Smooth muscle cell of bladder (primary cell): ENCODE results near the gene MRPL20. TPM values are rescaled to one million over a fixed set of nuclear protein-coding genes. Genes with fewer than 3 reads are reported as not detected.

Experiments
- total RNA-seq: library from RNA; depleted of rRNA; stranded (reverse); fragments of >200 nt; gene quantifications from 2 replicates; pipeline ENCODE4 v1.2.3, GENCODE V29; 2014

The MRPL20 gene
- 95.4 and 96.7 TPM in 2 replicates for total RNA-seq

DNA sequence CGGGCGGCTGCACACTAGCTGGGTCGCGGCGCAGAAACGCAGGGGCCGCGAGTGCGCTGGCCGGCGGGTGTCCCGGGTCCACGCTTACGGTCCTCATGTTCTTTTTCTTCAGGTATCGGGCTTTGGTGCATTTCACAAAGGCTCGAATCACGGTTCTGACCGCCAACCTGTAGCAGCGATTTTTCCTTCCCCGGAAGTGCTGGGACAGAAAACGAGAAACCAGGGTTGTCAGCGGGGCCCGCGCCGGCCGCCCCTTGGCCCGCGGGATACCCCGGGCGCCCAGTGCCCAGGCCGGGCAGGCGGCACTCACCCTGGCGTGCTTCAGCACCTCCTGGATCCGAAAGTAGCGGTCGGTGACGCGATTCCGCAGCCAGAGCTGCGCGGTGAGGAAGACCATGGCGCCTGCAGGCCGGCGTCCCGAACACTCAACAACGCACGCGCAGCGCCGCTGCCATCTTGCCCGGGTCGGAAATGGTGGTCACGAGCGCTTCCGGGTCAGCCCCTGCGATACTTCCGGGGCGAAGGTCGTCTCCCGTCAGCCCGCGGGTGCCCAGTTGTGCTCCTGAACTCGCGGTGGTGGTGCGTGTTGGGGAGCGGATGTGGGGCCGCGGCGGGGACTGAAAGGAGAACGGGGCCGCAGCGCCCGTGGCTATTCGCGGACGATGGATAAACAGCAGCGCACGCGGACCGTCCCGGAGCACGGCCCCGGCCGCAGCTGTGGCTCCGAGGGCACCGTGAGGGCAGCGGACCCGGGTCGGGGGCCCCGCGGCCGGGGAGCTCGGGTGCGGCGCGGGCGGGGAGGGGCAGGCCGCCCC, at the start of gene MRPL20:
TSS of gene MRPL20 (minus strand) at position 473 of the 815 bp plus-strand sequence. CDS start at position 397, 76 bp downstream.

DNA sequence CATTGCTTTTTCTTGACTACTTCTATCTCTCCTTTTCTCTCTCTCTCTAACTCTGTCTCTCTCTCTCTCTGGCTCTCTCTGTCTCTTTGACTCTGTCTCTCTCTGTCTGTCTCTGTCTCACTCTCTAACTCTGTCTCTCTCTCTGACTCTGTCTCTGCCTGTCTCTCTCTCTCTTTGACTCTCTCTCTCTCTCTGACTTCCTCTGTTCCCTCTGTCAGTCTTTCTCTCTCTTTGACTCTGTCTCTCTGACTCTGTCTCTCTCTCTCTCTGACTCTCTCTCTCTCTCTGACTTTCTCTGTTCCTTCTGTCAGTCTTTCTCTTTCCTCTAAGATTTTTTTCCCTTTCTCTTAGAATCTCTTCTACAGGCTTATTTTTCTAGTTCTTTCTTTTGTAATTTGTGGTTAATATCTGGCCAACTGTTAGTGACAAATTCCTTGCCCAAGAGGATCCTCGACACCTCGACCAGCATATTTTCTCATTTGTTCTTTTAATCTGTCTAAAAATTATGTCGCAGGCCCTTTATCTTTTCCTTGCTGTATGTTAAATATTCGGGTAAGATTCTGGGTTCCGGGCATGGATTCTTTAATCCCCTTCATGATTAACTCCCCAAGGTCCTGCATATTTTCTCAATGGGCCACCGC, 42.1 kb upstream of the MRPL20 start, which contains the start of gene ATAD3C:
TSS of gene ATAD3C (plus strand) at position 591 of the 641 bp plus-strand sequence. CDS start 995 bp downstream, outside the sequence.

DNA sequence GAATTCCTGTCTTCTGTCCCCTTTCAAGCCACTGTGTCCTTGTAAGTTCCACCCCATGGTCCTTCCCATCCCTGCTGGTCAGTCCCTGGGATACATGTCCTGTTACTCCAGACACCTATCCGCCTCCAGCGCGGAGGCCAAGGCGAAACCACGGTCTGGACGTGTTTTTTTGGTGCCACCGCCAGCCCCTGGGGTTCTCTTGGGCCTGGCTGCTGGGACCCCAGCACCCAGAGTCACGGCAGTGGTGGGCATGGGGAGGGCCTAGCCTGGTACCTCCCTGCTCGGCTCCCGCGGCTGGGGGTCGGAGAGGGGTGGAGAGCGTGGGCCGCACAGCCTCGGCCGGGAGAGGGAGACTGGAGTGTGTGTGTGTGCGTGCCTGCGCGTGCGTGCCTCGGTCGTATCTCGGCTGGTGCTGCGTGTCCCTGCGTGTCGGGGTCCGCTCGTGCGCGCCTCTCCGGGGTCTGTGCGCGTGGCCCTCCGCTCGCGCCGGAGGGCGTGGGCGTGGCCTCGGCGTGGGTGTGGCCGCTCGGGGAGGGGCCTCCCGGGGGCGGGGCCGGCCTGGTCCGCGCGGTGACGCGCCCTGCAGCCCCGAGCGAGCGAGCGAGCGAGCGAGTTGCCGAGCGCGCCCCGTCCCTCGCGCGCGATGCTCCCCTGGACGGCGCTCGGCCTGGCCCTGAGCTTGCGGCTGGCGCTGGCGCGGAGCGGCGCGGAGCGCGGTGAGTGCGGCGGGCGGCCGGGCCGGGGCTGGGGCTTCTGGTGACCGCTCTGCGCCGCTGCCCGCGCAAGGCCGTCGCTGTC, 28.2 kb upstream of the MRPL20 start, which contains the start of gene VWA1:
TSS of gene VWA1 (plus strand) at position 585 of the 798 bp plus-strand sequence. CDS start at position 644, 59 bp downstream.

DNA sequence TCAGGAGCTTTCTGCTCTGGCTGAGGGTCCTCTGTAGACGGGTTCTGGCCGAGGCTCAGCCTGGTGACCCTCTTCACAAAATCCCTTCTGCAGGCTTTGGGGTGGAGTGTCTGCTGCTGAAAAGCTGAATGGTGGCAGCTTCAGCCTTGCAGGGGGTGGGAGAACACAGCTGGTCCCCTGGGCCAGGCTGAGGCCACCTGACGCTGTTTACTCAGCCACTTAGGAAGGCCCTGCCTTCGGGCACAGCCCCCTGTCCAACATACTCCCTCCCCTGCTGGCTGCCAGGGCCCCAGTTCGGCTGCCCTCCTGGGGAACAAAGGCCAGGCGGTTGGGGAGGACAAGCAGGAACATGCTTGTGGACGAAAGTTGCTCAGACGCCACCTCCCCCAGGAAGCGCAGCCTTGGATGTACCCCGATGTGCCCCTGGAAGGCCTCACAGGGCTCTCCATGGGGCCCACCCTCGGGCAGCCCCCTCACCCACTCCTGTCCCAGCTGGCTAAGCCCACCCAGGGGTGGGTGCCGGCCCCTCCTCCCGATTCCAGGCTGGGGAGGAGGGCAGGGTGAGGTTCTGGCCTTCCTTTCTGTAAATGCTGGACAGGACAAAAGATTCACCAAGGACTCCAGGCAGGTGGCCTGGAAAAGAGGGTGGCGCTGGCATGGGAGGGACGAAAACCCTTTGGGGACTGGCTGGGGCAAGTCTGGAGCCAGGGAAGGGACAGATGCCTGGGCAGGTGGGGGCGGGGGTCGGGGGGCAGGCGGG, 14.2 kb upstream of the MRPL20 start, which contains the start of gene ANKRD65:
TSS of gene ANKRD65 (minus strand) at position 130 of the 760 bp plus-strand sequence. CDS start 271 bp downstream, outside the sequence.

DNA sequence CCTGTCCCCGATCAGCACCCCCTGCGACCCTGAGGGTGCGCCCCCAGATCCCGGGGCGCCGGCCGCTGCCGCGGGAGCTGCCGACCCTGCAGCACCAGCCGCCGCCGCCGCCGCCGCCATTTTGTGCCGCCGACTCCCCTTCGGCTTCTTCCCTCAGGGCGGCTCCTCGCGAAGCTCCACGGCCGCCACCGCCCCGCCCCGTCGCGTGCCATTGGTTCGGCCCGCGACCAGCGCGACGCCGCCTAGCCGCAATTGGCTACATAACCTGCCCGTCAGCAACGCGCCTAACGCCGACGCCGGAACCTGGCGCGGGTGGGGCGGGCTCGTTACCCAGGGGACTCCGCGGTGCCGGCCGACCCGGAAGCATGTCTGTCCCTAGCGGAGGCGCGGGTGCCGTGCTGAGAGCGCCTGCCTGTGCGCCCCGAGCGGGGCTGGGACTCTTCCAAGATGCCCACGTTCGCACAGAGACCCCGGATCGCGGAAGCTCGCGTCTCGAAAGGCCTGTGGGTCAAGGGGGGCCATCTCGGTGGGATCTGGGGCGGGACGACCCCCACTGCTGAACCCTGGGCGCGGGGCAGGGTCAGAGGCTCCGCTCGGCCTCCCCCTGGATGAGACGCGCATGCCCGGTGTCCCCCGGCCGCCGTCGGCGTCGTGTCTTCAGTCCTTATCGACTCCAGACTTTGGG, 7.8 kb downstream of the MRPL20 start, which contains the start of gene CCNL2:
TSS of gene CCNL2 (minus strand) at position 149 of the 685 bp plus-strand sequence. CDS start at position 120, 29 bp downstream.

DNA sequence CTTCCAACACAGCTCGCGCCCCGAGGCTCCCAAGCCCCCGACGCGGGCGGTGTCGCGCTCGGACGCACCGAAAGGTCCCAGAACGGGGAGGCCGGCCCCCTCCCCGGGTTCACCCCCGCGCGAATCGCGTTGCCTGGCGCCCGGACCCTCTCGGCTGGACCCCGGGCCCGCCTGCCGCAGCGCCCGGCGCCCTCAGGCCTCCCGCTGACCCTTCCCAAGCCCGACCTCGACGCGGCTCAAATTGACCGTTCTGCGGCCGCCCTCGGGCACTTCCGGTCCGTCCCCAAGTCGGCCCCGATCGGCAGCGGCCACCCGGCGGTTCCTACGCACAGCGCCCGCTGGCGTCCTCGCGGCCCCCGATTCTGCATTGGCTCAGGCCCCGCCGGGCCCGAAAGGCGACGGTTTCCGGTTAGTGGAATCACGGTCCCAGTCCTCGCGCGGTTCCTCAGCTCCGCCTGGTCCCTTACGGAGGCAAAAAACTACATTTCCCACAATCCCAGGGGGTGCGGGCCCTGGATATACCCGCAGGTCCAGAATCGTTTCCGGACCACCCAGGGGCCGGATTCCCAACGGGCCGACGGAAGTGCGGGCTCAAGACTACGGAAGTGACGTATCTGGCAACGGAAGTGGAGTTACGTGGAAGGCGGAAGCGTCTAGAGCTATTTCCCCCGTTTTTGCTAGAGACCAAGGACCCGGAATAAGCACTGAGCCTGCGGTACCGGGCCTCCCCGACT, 32.0 kb downstream of the MRPL20 start, which contains the start of gene AURKAIP1:
TSS of gene AURKAIP1 (minus strand) at position 279 of the 734 bp plus-strand sequence. CDS start 451 bp downstream, outside the sequence.

DNA sequence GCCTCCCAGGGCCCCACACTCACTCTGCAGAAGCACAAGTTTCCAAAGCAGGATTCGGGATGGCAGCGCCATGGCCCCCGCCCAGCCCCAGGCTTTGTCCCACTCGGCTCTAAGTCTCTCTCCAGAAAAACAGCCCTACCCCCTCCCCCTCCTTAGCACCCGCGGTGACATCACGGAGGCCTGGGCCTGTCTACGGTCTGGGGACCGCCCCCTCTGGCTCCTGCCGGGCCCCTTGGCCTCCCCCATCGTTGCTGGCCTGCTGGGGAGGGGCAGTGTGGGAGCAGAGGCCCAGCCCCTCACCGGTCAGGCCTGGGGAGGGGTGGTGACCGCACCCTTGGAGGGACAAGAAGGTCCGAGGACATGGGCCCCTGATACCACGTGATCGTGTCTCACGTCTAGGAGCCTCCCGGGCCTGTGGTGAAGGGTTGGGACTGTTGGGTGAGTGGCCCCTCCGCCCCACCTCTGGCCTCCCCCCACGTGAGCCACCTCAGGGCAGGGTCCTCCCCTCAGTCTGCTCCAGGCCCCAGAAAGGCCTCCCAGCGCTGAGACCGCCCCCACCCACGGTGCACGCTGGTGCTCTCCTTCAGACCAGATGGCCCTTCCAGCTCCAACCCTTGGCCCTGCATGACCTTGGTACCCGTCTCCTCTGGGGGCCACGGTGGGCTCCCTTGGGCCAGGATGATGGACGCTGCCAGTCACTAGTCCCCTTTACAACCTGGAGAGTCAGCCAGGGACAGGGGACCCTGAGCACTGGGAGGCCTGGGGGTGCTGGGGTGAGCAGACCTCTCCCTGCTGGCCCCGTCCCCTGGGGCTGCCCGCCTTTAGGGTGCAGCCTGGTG, 48.4 kb downstream of the MRPL20 start, which contains the start of gene MXRA8:
TSS of gene MXRA8 (minus strand) at position 123 of the 839 bp plus-strand sequence. CDS start at position 72, 51 bp downstream.

Other genes with a start within 250 kb of the MRPL20 start
- not detected in 2 replicates for gene TTLL10, start 233.4 kb downstream of the MRPL20 start, total RNA-seq
- gene TNFRSF18, start 200.7 kb downstream of the MRPL20 start, total RNA-seq, result 0.55 TPM in 1 of 2 replicates, not detected in the other
- gene TNFRSF4, start 193.1 kb downstream of the MRPL20 start, total RNA-seq, result 0.14 and 0.18 TPM in 2 replicates
- 117 and 125 TPM in 2 replicates for gene SDF4, start 175.3 kb downstream of the MRPL20 start, total RNA-seq
- 16.2 and 21.7 TPM in 2 replicates for gene B3GALT6, start 175.1 kb downstream of the MRPL20 start, total RNA-seq
- 0.83 and 1.3 TPM in 2 replicates for gene C1QTNF12, start 160.6 kb downstream of the MRPL20 start, total RNA-seq
- gene UBE2J2, start 133.4 kb downstream of the MRPL20 start, total RNA-seq, result 34.0 and 44.7 TPM in 2 replicates
- 0.71 and 0.74 TPM in 2 replicates for gene SCNN1D, start 126.9 kb downstream of the MRPL20 start, total RNA-seq
- gene ACAP3, start 99.4 kb downstream of the MRPL20 start, total RNA-seq, result 19.2 and 25.7 TPM in 2 replicates
- 9.2 and 12.0 TPM in 2 replicates for gene PUSL1, start 98.7 kb downstream of the MRPL20 start, total RNA-seq
- 47.5 and 50.3 TPM in 2 replicates for gene INTS11, start 82.6 kb downstream of the MRPL20 start, total RNA-seq
- 7.0 and 9.1 TPM in 2 replicates for gene CPTP, start 82.5 kb downstream of the MRPL20 start, total RNA-seq
- gene TAS1R3, start 76.0 kb downstream of the MRPL20 start, total RNA-seq, result 0.14 and 0.18 TPM in 2 replicates
- gene DVL1, start 57.9 kb downstream of the MRPL20 start, total RNA-seq, result 48.4 and 72.1 TPM in 2 replicates
- 236 and 258 TPM in 2 replicates for gene MXRA8, start 48.7 kb downstream of the MRPL20 start, total RNA-seq
- 93.0 and 96.6 TPM in 2 replicates for gene AURKAIP1, start 32.1 kb downstream of the MRPL20 start, total RNA-seq
- 103 and 153 TPM in 2 replicates for gene CCNL2, start 8.0 kb downstream of the MRPL20 start, total RNA-seq
- gene ANKRD65, start 14.0 kb upstream of the MRPL20 start, total RNA-seq, result 0.28 and 0.46 TPM in 2 replicates
- gene VWA1, start 28.4 kb upstream of the MRPL20 start, total RNA-seq, result 2.8 and 3.7 TPM in 2 replicates
- gene ATAD3C, start 42.4 kb upstream of the MRPL20 start, total RNA-seq, result not detected in 2 replicates
- gene ATAD3B, start 64.5 kb upstream of the MRPL20 start, total RNA-seq, result 12.8 TPM in 2 replicates
- gene ATAD3A, start 104.9 kb upstream of the MRPL20 start, total RNA-seq, result 20.9 and 25.9 TPM in 2 replicates
- 2.1 and 3.3 TPM in 2 replicates for gene TMEM240, start 133.3 kb upstream of the MRPL20 start, total RNA-seq
- gene SSU72, start 167.6 kb upstream of the MRPL20 start, total RNA-seq, result 43.2 and 77.1 TPM in 2 replicates
- gene FNDC10, start 192.8 kb upstream of the MRPL20 start, total RNA-seq, result 0.43 and 0.92 TPM in 2 replicates
- 67.7 and 103 TPM in 2 replicates for gene MIB2, start 208.2 kb upstream of the MRPL20 start, total RNA-seq
- 4.6 and 9.8 TPM in 2 replicates for gene MMP23B, start 224.9 kb upstream of the MRPL20 start, total RNA-seq